B cell (primary cell): ENCODE results near the gene NPHS2.

Experiments
- CTCF ChIP-seq: fragments of 200-600 bp; IDR thresholded peaks from one replicate; pipeline ENCODE4 v1.8.0; 2022; ENCODE audit warnings: antibody characterized with exemption, mild to moderate bottlenecking
- EZH2 ChIP-seq: IDR thresholded peaks from 2 replicates; pipeline ENCODE4 v1.6.1; 2012; ENCODE audit warnings: borderline replicate concordance, low read depth, mild to moderate bottlenecking, moderate library complexity, low read length; ENCODE audit not compliant: insufficient read depth, poor library complexity, severe bottlenecking

- no peak for TF ChIP-seq EZH2
- TF ChIP-seq CTCF = no peak
These were observed 45.4 kb downstream of the NPHS2 start for GRCh38 chr1:179530352-179530751.
